Measurements from ENCODE around the gene SLC41A1.

DNA sequence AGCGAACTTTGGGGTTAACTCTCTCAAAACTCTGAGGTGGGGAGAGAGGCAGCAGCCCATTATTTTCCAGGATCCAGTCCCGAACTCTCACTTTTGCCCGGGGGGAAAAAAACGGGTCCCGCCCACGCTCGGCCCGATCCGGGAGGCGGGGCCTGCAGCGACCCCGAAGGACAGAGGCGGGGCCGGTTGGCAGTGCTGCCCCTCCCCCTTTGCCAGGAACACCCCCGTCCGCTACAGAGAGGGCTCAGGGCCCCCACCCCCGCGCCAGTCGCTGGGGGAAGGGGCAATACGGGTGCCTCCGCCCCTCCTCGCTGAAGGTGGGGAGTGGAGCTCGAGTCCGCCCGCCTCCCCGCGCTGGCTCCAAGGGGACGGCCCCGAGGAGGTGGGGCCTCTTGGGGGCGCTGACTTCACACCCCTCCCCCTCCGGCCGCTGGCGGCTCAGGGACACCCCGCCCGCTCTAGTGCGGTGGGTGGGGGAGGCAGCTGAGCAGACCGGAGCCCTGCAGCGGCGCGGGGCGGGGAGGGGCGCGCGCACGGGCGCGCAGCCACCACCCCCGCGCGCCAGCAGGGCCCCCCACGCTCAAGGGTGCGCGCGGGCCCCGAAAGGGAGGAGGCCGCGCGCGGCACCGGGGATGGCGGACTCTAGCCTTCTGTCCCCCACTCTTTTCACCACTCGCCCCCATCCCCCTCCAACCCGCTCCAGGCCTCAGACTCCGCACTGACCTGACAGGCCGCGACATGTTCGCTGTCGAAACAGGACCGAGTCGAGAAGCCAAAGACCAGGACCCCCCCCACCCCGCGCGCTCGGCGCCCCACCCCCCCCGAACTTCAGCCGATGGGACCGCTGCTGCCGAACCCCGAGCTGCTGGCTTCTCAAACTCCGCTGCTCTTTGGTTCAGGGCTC is 63.5 kb downstream of the SLC41A1 start:
- TF ChIP-seq, protein P1, sequence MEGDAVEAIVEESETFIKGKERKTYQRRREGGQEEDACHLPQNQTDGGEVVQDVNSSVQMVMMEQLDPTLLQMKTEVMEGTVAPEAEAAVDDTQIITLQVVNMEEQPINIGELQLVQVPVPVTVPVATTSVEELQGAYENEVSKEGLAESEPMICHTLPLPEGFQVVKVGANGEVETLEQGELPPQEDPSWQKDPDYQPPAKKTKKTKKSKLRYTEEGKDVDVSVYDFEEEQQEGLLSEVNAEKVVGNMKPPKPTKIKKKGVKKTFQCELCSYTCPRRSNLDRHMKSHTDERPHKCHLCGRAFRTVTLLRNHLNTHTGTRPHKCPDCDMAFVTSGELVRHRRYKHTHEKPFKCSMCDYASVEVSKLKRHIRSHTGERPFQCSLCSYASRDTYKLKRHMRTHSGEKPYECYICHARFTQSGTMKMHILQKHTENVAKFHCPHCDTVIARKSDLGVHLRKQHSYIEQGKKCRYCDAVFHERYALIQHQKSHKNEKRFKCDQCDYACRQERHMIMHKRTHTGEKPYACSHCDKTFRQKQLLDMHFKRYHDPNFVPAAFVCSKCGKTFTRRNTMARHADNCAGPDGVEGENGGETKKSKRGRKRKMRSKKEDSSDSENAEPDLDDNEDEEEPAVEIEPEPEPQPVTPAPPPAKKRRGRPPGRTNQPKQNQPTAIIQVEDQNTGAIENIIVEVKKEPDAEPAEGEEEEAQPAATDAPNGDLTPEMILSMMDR (conservative IDR thresholded peaks at IDR 0.05; ENCODE audit: low read length): no peak
- TF ChIP-seq EZH2phosphoT487 (IDR thresholded peaks at IDR 0.05; ENCODE audit: borderline replicate concordance): no peak

Measured in Loucy (cell line).